H1 (cell line): ENCODE data around the gene ILDR2. TPM values are rescaled to one million over a fixed set of nuclear protein-coding genes. Genes with fewer than 3 reads are reported as not detected.

Source experiments
- POLR2A ChIP-seq, 2 experiments: IDR thresholded peaks; 1 replicate in 1 of 2; 2 replicates in 1 of 2; pipeline ENCODE4 v1.6.1; 2011; ENCODE audit warnings: low read depth in 2 of 2, low read length in 2 of 2, mild to moderate bottlenecking in 2 of 2; ENCODE audit errors: control extremely low read depth in 1 of 2
- ZNF274 ChIP-seq: IDR thresholded peaks from 2 replicates; pipeline ENCODE4 v1.7.0; 2012; ENCODE audit warnings: low read length, borderline replicate concordance; ENCODE audit errors: extremely low read depth
- polyA plus RNA-seq, 7 experiments: library from polyadenylated mRNA; depleted of rRNA in 3 of 7; stranded (reverse) in 5 of 7; unstranded in 2 of 7; fragments of >200 nt in 5 of 7; fragments of 200-250 nt in 2 of 7; gene quantifications; 1 replicate in 5 of 7; 2 replicates in 1 of 7; 4 replicates in 1 of 7; pipeline versions ENCODE4 v1.2.1 to v1.2.3, GENCODE V29; 2011 to 2013; ENCODE audit warnings: missing spikeins in 2 of 7, mixed read lengths in 2 of 7
- total RNA-seq: library from RNA; stranded (reverse); fragmentation: NEBNext Ultra II Directional; extraction: Animal tissue kit (Norgen Biotek cat#: 25700); gene quantifications from 2 replicates; pipeline ENCODE4 v1.2.1, GENCODE V29; 2021

The ILDR2 gene
- total and polyA plus RNA-seq, 2 of the 8 experiments (the other 6 are each of a cell fraction or from before 2014, with no cell fraction given) = 0.85 to 0.86 TPM

GRCh38 chr1:166869318-166870099 lies 105.8 kb downstream of the ILDR2 start (continued):
- no peak for TF ChIP-seq ZNF274
- no peak for TF ChIP-seq POLR2A (IDR thresholded peaks at IDR 0.05; ENCODE audit: control extremely low read depth in 1 of 2, low read depth in 2 of 2, low read length in 2 of 2)
